Colonic mucosa (tissue), 4 donors: Measurements from ENCODE around the gene KCNK17. TPM values are rescaled to one million over a fixed set of nuclear protein-coding genes. Genes with fewer than 3 reads are reported as not detected.

ENCODE experiments used
- DNase-seq: peaks from one replicate; pipeline ENCODE4 v3.0.0-alpha.2; 2020
- H3K27ac ChIP-seq: fragments of 200-600 bp; one replicate; pipeline ENCODE4 v1.8.0; 2021
- H3K27me3 ChIP-seq: fragments of 200-600 bp; one replicate; pipeline ENCODE4 v1.8.0; 2021
- H3K36me3 ChIP-seq: fragments of 200-600 bp; one replicate; pipeline ENCODE4 v1.8.0; 2021
- H3K4me1 ChIP-seq: fragments of 200-600 bp; one replicate; pipeline ENCODE4 v1.8.0; 2021; ENCODE audit warnings: mild to moderate bottlenecking
- H3K4me3 ChIP-seq: fragments of 200-600 bp; one replicate; pipeline ENCODE4 v1.8.0; 2021
- H3K9ac ChIP-seq, 2 donors: one replicate each; pipeline ENCODE4 v1.7.0; 2013; ENCODE audit warnings: control low read depth in 2 of 2, low read depth in 2 of 2, low read length in 2 of 2
- H3K9me3 ChIP-seq: fragments of 200-600 bp; one replicate; pipeline ENCODE4 v1.8.0; 2021
- CTCF ChIP-seq: fragments of 200-600 bp; IDR thresholded peaks from one replicate; pipeline ENCODE4 v1.8.0; 2022; ENCODE audit warnings: antibody characterized with exemption, mild to moderate bottlenecking
- intact Hi-C: fragments of 100-400 bp; cut with DNase I; formaldehyde crosslinking; loops from one replicate; pipeline ENCODE4 v1.14.1; 2022
- total RNA-seq, 2 donors: library from RNA; stranded (reverse); fragmentation: NEBNext Ultra II Directional in 1 of 2; extraction: Animal tissue kit (Norgen Biotek cat#: 25700) in 1 of 2; gene quantifications; one replicate each; pipeline ENCODE4 v1.2.1, GENCODE V29; 2021
- donor health status: healthy.
- donor health status: DM: no; HTN: no; CAD: no.
- donor health status: DM: no; HTN: no; CAD: no.

Gene KCNK17
- total RNA-seq, 2 donors from 2014 or later = not detected

GRCh38 chr6:39322306-39322850, 8.2 kb upstream of the KCNK17 start, which contains the start of gene KCNK16:
Gene KCNK16 (minus strand): TSS chr6:39322702. CDS start chr6:39322540, 162 bp downstream.
- Histone ChIP-seq H3K36me3 (no peaks in the 10 kb centered on the region), H3K4me3 (no peak within 1 kb of the TSS), H3K27ac (no peak within 1 kb of the TSS), H3K4me1 (no peaks in the 10 kb centered on the region), H3K9ac (no peak within 1 kb of the TSS), H3K27me3 (no peaks in the 10 kb centered on the region), H3K9me3 (no peaks in the 10 kb centered on the region)
- no peak for DNase-seq
- TF ChIP-seq CTCF = no peak
- intact Hi-C loops = no loop called here

- no peak overlapping the region for H3K27ac ChIP-seq
- H3K4me1 ChIP-seq = no peaks in the 10 kb centered on the region
- no peak overlapping the region for H3K9ac ChIP-seq
- H3K36me3 ChIP-seq = no peaks in the 10 kb centered on the region
- intact Hi-C loops = no loop called here
- no peak for TF ChIP-seq CTCF
- H3K27me3 ChIP-seq = no peaks in the 10 kb centered on the region
- no peaks in the 10 kb centered on the region for H3K9me3 ChIP-seq
- no peak for DNase-seq
- H3K4me3 ChIP-seq = no peak overlapping the region
Observed at GRCh38 chr6:39321761-39322160, 7.5 kb upstream of the KCNK17 start.

- H3K27me3 ChIP-seq = no peaks in the 10 kb centered on the region
- no peaks in the 10 kb centered on the region for H3K9me3 ChIP-seq
- no peak for TF ChIP-seq CTCF
- H3K4me1 ChIP-seq = no peaks in the 10 kb centered on the region
- no peaks in the 10 kb centered on the region for H3K36me3 ChIP-seq
- no peak overlapping the region for H3K9ac ChIP-seq
- H3K4me3 ChIP-seq = no peak overlapping the region
- intact Hi-C loops = no loop called here
- DNase-seq = no peak
- H3K27ac ChIP-seq = no peak overlapping the region
Observed at GRCh38 chr6:39320363-39320984, 6.3 kb upstream of the KCNK17 start.

- TF ChIP-seq CTCF = no peak
- Histone ChIP-seq H3K9me3 (no peaks in the 10 kb centered on the region), H3K4me3 (no peak overlapping the region), H3K9ac (no peak overlapping the region), H3K27me3 (peaks cover 1% of the 10 kb centered on the region), H3K36me3 (no peaks in the 10 kb centered on the region), H3K27ac (no peak overlapping the region), H3K4me1 (no peaks in the 10 kb centered on the region)
- no peak for DNase-seq
- intact Hi-C loops = loop anchor here (10.0 kb wide), 1 partner anchor 345 kb away; no protein-coding TSS in a partner anchor
Observed at GRCh38 chr6:39319621-39320362, 5.6 kb upstream of the KCNK17 start.

GRCh38 chr6:39317256-39317655, 3.0 kb upstream of the KCNK17 start:
- no peak overlapping the region for H3K9ac ChIP-seq
- no peak overlapping the region for H3K4me3 ChIP-seq
- intact Hi-C loops = loop anchor here (10.0 kb wide), 1 partner anchor 342 kb away; no protein-coding TSS in a partner anchor
- no peak for TF ChIP-seq CTCF
- H3K4me1 ChIP-seq = peaks cover 11% of the 10 kb centered on the region
- DNase-seq = no peak
- no peaks in the 10 kb centered on the region for H3K9me3 ChIP-seq
- H3K36me3 ChIP-seq = no peaks in the 10 kb centered on the region
- H3K27ac ChIP-seq = no peak overlapping the region
- peaks cover 25% of the 10 kb centered on the region for H3K27me3 ChIP-seq
